HEK293T (cell line): ENCODE data around the gene DPEP3.
A peak's percentile ranks its signal among the peaks of the same experiment; 100 is the strongest.

Experiments used
- CTCF ChIA-PET: fragments of 350-600 bp; formaldehyde crosslinking; extraction: SDS; loops from one replicate; lab custom pipeline; 2021; ENCODE audit warnings: antibody characterized with exemption, inconsistent platforms; lab: Yijun Ruan, JAX
- POLR2A ChIA-PET: fragments of 350-600 bp; formaldehyde crosslinking; extraction: SDS; loops from one replicate; lab custom pipeline; 2020; ENCODE audit warnings: antibody characterized with exemption, inconsistent platforms; lab: Yijun Ruan, JAX
- DNase-seq: peaks from one replicate; pipeline ENCODE4 v3.0.0; 2012; ENCODE audit warnings: mixed read lengths; ENCODE audit errors: extremely low spot score
- ARNT ChIP-seq: fragments of 450-650 bp; IDR thresholded peaks from 2 replicates; pipeline ENCODE4 v1.6.1; 2017; ENCODE audit warnings: mild to moderate bottlenecking
- BHLHE40 ChIP-seq: fragments of 450-650 bp; IDR thresholded peaks from 2 replicates; pipeline ENCODE4 v1.6.1; 2016; ENCODE audit warnings: mild to moderate bottlenecking, moderate library complexity, borderline replicate concordance
- CTBP1 ChIP-seq: fragments of 450-650 bp; IDR thresholded peaks from 2 replicates; pipeline ENCODE4 v1.6.1; 2016; ENCODE audit warnings: borderline replicate concordance
- ELF4 ChIP-seq: fragments of 450-650 bp; IDR thresholded peaks from 2 replicates; pipeline ENCODE4 v1.6.1; 2017; ENCODE audit warnings: antibody characterized with exemption
- FOXA1 ChIP-seq: fragments of 450-650 bp; IDR thresholded peaks from 2 replicates; pipeline ENCODE4 v1.6.1; 2016; ENCODE audit warnings: mild to moderate bottlenecking
- FOXK2 ChIP-seq: fragments of 450-650 bp; IDR thresholded peaks from 2 replicates; pipeline ENCODE4 v1.6.1; 2016; ENCODE audit warnings: mild to moderate bottlenecking
- FOXM1 ChIP-seq: fragments of 450-650 bp; IDR thresholded peaks from 2 replicates; pipeline ENCODE4 v1.6.1; 2017; ENCODE audit warnings: mild to moderate bottlenecking, borderline replicate concordance
- HDGF ChIP-seq: fragments of 450-650 bp; IDR thresholded peaks from 2 replicates; pipeline ENCODE4 v1.6.1; 2017; ENCODE audit warnings: antibody characterized with exemption, borderline replicate concordance
- L3MBTL2 ChIP-seq: fragments of 450-650 bp; conservative IDR thresholded peaks from 2 replicates; pipeline ENCODE4 v1.6.1; 2016; ENCODE audit warnings: mild to moderate bottlenecking
- LEF1 ChIP-seq: fragments of 450-650 bp; IDR thresholded peaks from 2 replicates; pipeline ENCODE4 v1.6.1; 2017; ENCODE audit warnings: mild to moderate bottlenecking, borderline replicate concordance
- NFRKB ChIP-seq: fragments of 450-650 bp; IDR thresholded peaks from 2 replicates; pipeline ENCODE4 v1.6.1; 2016; ENCODE audit warnings: mild to moderate bottlenecking, moderate library complexity
- PKNOX1 ChIP-seq: fragments of 450-650 bp; IDR thresholded peaks from 2 replicates; pipeline ENCODE4 v1.6.1; 2016
- SP1 ChIP-seq: fragments of 450-650 bp; IDR thresholded peaks from 2 replicates; pipeline ENCODE4 v1.6.1; 2017
- SUZ12 ChIP-seq: fragments of 450-650 bp; IDR thresholded peaks from 2 replicates; pipeline ENCODE4 v1.6.1; 2016; ENCODE audit warnings: mild to moderate bottlenecking
- TARDBP ChIP-seq: fragments of 450-650 bp; IDR thresholded peaks from 2 replicates; pipeline ENCODE4 v1.6.1; 2016
- ZNF384 ChIP-seq: fragments of 450-650 bp; IDR thresholded peaks from 2 replicates; pipeline ENCODE4 v1.6.1; 2016

Gene DPEP3

GRCh38 chr16:67943256-67943618, 37.1 kb downstream of the DPEP3 start:
- no peak for TF ChIP-seq SUZ12
- TF ChIP-seq NFRKB = no peak
- TF ChIP-seq CTBP1 = no peak
- ChIA-PET POLR2A (interaction anchor here (1.6 kb wide), 1 partner anchor 8 kb away, joined by 10 read pairs; no protein-coding TSS in a partner anchor), CTCF (interaction anchor here (0.7 to 1.3 kb wide), 2 partner anchors 127 to 276 kb away, joined by 3 read pairs; partner anchors contain the start of genes C16orf86 and ENKD1)
- DNase-seq = no peak

GRCh38 chr16:67942510-67943255, 37.6 kb downstream of the DPEP3 start:
- ChIA-PET POLR2A (interaction anchor here (1.4 kb wide), 1 partner anchor 18 kb away, joined by 3 read pairs; no protein-coding TSS in a partner anchor), CTCF (interaction anchor here (0.7 to 1.3 kb wide), 3 partner anchors 8 to 126 kb away, joined by 3 to 4 read pairs (median 4); no protein-coding TSS in a partner anchor)
- TF ChIP-seq LEF1 = no peak
- no peak for TF ChIP-seq BHLHE40
- no peak for TF ChIP-seq SUZ12
- TF ChIP-seq FOXK2 = no peak
- TF ChIP-seq ZNF384 = no peak
- no peak for TF ChIP-seq NFRKB
- no peak for TF ChIP-seq SP1
- TF ChIP-seq CTBP1 = no peak
- no peak for TF ChIP-seq PKNOX1
- TF ChIP-seq HDGF = no peak
- TF ChIP-seq ELF4 = no peak
- no peak for TF ChIP-seq TARDBP
- TF ChIP-seq FOXA1 = no peak
- TF ChIP-seq FOXM1 = no peak
- TF ChIP-seq ARNT = no peak
- no peak for TF ChIP-seq L3MBTL2
- no peak for DNase-seq

GRCh38 chr16:67942200-67942509, 38.1 kb downstream of the DPEP3 start:
- ChIA-PET POLR2A (interaction anchor here (1.4 kb wide), 1 partner anchor 19 kb away, joined by 3 read pairs; no protein-coding TSS in a partner anchor), CTCF (interaction anchor here (0.7 to 1.0 kb wide), 2 partner anchors 9 to 126 kb away, joined by 4 read pairs; no protein-coding TSS in a partner anchor)
- no peak for TF ChIP-seq HDGF
- TF ChIP-seq ZNF384 = no peak
- TF ChIP-seq NFRKB = no peak
- no peak for TF ChIP-seq SUZ12
- TF ChIP-seq ELF4 = no peak
- TF ChIP-seq BHLHE40 = no peak
- no peak for TF ChIP-seq ARNT
- no peak for TF ChIP-seq FOXA1
- TF ChIP-seq FOXM1 = no peak
- no peak for TF ChIP-seq LEF1
- no peak for TF ChIP-seq FOXK2
- peak; percentile 69 for DNase-seq

GRCh38 chr16:67941469-67942199, 38.7 kb downstream of the DPEP3 start:
- TF ChIP-seq L3MBTL2 (no peak), HDGF (no peak), SP1 (no peak), TARDBP (no peak), SUZ12 (no peak), PKNOX1 (no peak), FOXK2 (no peak)
- ChIA-PET CTCF (interaction anchor here (0.6 to 1.1 kb wide), 4 partner anchors 9 to 125 kb away, joined by 3 to 5 read pairs (median 4); no protein-coding TSS in a partner anchor), POLR2A (interaction anchor here (1.2 to 1.4 kb wide), 2 partner anchors 19 to 33 kb away, joined by 3 to 4 read pairs; no protein-coding TSS in a partner anchor)
- no peak for DNase-seq

GRCh38 chr16:67940446-67941089, 39.7 kb downstream of the DPEP3 start:
- no peak for DNase-seq
- POLR2A ChIA-PET = interaction anchor here (1.0 to 1.2 kb wide), 2 partner anchors 34 to 50 kb away, joined by 3 to 4 read pairs; no protein-coding TSS in a partner anchor
- TF ChIP-seq SUZ12 = no peak
- TF ChIP-seq SP1 = no peak
- no peak for TF ChIP-seq L3MBTL2
- no peak for TF ChIP-seq HDGF
- no peak for TF ChIP-seq PKNOX1
- TF ChIP-seq ZNF384 = no peak
- TF ChIP-seq BHLHE40 = no peak
- no peak for TF ChIP-seq FOXK2
- no peak for TF ChIP-seq LEF1
- no peak for TF ChIP-seq FOXA1
- no peak for TF ChIP-seq FOXM1
- TF ChIP-seq ELF4 = no peak
- TF ChIP-seq NFRKB = no peak
- no peak for TF ChIP-seq CTBP1

More at GRCh38 chr16:67940446-67941089, 39.7 kb downstream of the DPEP3 start:
- CTCF ChIA-PET = interaction anchor here (1.1 kb wide), 1 partner anchor 57 kb away, joined by 5 read pairs; no protein-coding TSS in a partner anchor
